Panc1 (cell line): Measurements from ENCODE around the gene NCKAP5L. TPM values are rescaled to one million over a fixed set of nuclear protein-coding genes. Genes with fewer than 3 reads are reported as not detected.

Experiments
- ATAC-seq: fragments of 200-7000 bp; cut with Tn5 transposase; 2 replicates; pipeline ENCODE4 v1.9.1; 2020; ENCODE audit warnings: mild to moderate bottlenecking, moderate library complexity
- BruUV-seq: library from RNA; stranded (reverse); fragments of 400-500 nt; replicated peaks from 2 replicates; lab custom pipeline; 2021; lab: Mats Ljungman, UMichigan
- CTCF ChIA-PET: fragments of 300-600 bp; sonication (Branson Sonifier 250); formaldehyde crosslinking; loops from one replicate; lab custom pipeline; 2022; ENCODE audit warnings: antibody characterized with exemption; lab: Charles Lee
- POLR2A ChIA-PET: fragments of 300-600 bp; sonication (Branson Sonifier 250); formaldehyde crosslinking; loops from one replicate; lab custom pipeline; 2022; ENCODE audit warnings: antibody characterized with exemption; lab: Charles Lee
- DNase-seq: peaks from one replicate; pipeline ENCODE4 v3.0.0-alpha.2; 2010; ENCODE audit warnings: low read depth, low spot score
- H3K27ac ChIP-seq: 2 replicates; pipeline ENCODE4 v1.5.1; 2011; ENCODE audit warnings: mild to moderate bottlenecking, low read length, inconsistent platforms
- H3K27me3 ChIP-seq: fragments of 200-500 bp; sonication (Bioruptor generic); 2 replicates; pipeline ENCODE4 v1.6.0; 2014; ENCODE audit warnings: low read length, inconsistent platforms; ENCODE audit not compliant: control insufficient read depth, insufficient read depth
- H3K36me3 ChIP-seq: fragments of 200-500 bp; sonication (Bioruptor generic); 2 replicates; pipeline ENCODE4 v1.5.1; 2014; ENCODE audit warnings: inconsistent platforms, mild to moderate bottlenecking, low read length, moderate library complexity; ENCODE audit not compliant: control insufficient read depth, insufficient read depth
- H3K4me1 ChIP-seq: 2 replicates; pipeline ENCODE4 v1.5.1; 2011; ENCODE audit warnings: inconsistent platforms, mild to moderate bottlenecking, low read length, moderate library complexity; ENCODE audit not compliant: control insufficient read depth, insufficient read depth
- H3K4me3 ChIP-seq, 2 experiments: 2 replicates each; pipeline ENCODE4 v1.5.1; 2011 to 2012; ENCODE audit warnings: low read depth in 2 of 2, low read length in 2 of 2, mild to moderate bottlenecking in 2 of 2, inconsistent platforms in 1 of 2, moderate library complexity in 1 of 2
- H3K9me3 ChIP-seq: fragments of 200-500 bp; sonication (Bioruptor generic); 2 replicates; pipeline ENCODE4 v1.5.1; 2014; ENCODE audit warnings: low read depth, mild to moderate bottlenecking, inconsistent platforms, low read length, moderate library complexity; ENCODE audit not compliant: control insufficient read depth, insufficient read depth
- POLR2AphosphoS5 ChIP-seq: IDR thresholded peaks from 2 replicates; pipeline ENCODE4 v1.6.1; 2012; ENCODE audit warnings: mild to moderate bottlenecking, low read depth, low read length, moderate library complexity
- SIN3A ChIP-seq: IDR thresholded peaks from 2 replicates; pipeline ENCODE4 v1.6.1; 2012; ENCODE audit warnings: low read depth, mild to moderate bottlenecking, low read length, moderate library complexity, borderline replicate concordance; ENCODE audit not compliant: insufficient read depth
- TCF7L2 ChIP-seq: IDR thresholded peaks from 2 replicates; pipeline ENCODE4 v1.6.1; 2011; ENCODE audit warnings: mild to moderate bottlenecking, low read depth, low read length, inconsistent platforms
- in situ Hi-C: cut with HindIII; loops from 2 replicates; pipeline ENCODE4 v1.10.0; 2016; ENCODE audit warnings: low sequenced_read_pairs, low pct_unique_long_range_greater_than_20kb
- intact Hi-C: fragments of 100-400 bp; cut with micrococcal nuclease; formaldehyde crosslinking; loops from one replicate; pipeline ENCODE4 v1.10.0; 2022; ENCODE audit not compliant: unreplicated experiment
- total RNA-seq: library from RNA; stranded (reverse); gene quantifications from one replicate; pipeline ENCODE4 v1.2.1, GENCODE V29; 2021; ENCODE audit not compliant: unreplicated experiment
- TF ChIP-seq, protein P1 (sequence below): fragments of 450-650 bp; IDR thresholded peaks from 2 replicates; pipeline ENCODE4 v1.5.1; 2017; ENCODE audit warnings: mild to moderate bottlenecking
- TF ChIP-seq, protein P2 (sequence below), 2 experiments: IDR thresholded peaks; 2 replicates each; pipeline ENCODE4 v1.6.1; 2011 to 2012; ENCODE audit warnings: low read depth in 2 of 2, control low read depth in 1 of 2, low read length in 1 of 2, mild to moderate bottlenecking in 1 of 2, moderate library complexity in 1 of 2; ENCODE audit not compliant: insufficient read depth in 1 of 2

Gene NCKAP5L
- total RNA-seq, 1 experiment from 2014 or later = 17.3 TPM

DNA sequence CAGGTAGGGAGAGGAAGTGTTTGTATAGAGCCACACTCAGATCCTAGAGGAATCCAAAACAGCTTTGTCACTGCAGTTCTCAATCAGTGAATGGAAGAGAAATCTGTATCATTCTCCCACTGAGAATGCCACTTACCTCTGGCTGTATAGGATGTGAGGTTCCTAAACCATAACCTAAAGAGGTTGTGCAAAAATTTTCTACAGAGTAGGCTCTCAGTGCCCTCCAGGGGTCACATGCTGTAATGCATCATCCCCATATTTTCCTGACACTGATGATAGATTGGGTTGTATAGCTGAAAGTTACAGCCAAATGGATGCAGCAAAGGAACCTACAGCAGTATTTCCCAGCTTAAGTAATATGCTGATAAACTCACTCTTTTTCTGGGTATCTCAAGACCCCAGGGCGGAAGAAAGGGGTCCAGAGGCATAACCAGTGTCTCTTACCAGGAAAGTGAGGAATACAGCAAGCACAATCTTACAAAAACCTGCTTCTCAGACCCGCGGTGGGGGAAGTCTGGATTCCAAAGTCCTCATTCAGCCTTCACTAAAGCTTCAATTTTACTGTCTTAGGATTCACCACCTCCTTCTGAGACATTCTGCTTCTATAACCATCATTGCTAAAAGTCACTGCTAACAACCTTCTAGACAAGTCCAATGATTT lies 10.9 kb upstream of the NCKAP5L start:
- Histone ChIP-seq H3K9me3 (no peaks in the 10 kb centered on the region), H3K4me3 (no peak overlapping the region), H3K36me3 (no peaks in the 10 kb centered on the region), H3K4me1 (peaks cover 16% of the 10 kb centered on the region), H3K27ac (no peak overlapping the region), H3K27me3 (no peaks in the 10 kb centered on the region)
- intact Hi-C loops = loop anchor here (1.0 kb wide), 1 partner anchor 63 kb away; no protein-coding TSS in a partner anchor
- no TSS peak for BruUV-seq
- POLR2A ChIA-PET = no interaction called here
- in situ Hi-C loops = no loop called here
- CTCF ChIA-PET = interaction anchor here (0.6 to 2.5 kb wide), 8 partner anchors 28 to 293 kb away, joined by 3 to 9 read pairs (median 3); partner anchors contain the start of gene TMBIM6
- ATAC-seq (peak; percentile 46; the same call in 1 of the 2 replicates), DNase-seq (no peak)
- TF ChIP-seq SIN3A (no peak), POLR2AphosphoS5 (no peak)
- TF ChIP-seq, protein P1, sequence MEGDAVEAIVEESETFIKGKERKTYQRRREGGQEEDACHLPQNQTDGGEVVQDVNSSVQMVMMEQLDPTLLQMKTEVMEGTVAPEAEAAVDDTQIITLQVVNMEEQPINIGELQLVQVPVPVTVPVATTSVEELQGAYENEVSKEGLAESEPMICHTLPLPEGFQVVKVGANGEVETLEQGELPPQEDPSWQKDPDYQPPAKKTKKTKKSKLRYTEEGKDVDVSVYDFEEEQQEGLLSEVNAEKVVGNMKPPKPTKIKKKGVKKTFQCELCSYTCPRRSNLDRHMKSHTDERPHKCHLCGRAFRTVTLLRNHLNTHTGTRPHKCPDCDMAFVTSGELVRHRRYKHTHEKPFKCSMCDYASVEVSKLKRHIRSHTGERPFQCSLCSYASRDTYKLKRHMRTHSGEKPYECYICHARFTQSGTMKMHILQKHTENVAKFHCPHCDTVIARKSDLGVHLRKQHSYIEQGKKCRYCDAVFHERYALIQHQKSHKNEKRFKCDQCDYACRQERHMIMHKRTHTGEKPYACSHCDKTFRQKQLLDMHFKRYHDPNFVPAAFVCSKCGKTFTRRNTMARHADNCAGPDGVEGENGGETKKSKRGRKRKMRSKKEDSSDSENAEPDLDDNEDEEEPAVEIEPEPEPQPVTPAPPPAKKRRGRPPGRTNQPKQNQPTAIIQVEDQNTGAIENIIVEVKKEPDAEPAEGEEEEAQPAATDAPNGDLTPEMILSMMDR = peak; percentile 83
- TF ChIP-seq, protein P2, sequence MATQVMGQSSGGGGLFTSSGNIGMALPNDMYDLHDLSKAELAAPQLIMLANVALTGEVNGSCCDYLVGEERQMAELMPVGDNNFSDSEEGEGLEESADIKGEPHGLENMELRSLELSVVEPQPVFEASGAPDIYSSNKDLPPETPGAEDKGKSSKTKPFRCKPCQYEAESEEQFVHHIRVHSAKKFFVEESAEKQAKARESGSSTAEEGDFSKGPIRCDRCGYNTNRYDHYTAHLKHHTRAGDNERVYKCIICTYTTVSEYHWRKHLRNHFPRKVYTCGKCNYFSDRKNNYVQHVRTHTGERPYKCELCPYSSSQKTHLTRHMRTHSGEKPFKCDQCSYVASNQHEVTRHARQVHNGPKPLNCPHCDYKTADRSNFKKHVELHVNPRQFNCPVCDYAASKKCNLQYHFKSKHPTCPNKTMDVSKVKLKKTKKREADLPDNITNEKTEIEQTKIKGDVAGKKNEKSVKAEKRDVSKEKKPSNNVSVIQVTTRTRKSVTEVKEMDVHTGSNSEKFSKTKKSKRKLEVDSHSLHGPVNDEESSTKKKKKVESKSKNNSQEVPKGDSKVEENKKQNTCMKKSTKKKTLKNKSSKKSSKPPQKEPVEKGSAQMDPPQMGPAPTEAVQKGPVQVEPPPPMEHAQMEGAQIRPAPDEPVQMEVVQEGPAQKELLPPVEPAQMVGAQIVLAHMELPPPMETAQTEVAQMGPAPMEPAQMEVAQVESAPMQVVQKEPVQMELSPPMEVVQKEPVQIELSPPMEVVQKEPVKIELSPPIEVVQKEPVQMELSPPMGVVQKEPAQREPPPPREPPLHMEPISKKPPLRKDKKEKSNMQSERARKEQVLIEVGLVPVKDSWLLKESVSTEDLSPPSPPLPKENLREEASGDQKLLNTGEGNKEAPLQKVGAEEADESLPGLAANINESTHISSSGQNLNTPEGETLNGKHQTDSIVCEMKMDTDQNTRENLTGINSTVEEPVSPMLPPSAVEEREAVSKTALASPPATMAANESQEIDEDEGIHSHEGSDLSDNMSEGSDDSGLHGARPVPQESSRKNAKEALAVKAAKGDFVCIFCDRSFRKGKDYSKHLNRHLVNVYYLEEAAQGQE (IDR thresholded peaks at IDR 0.05; ENCODE audit: insufficient read depth in 1 of 2, low read depth in 2 of 2, low read length in 1 of 2) = no peak

DNA sequence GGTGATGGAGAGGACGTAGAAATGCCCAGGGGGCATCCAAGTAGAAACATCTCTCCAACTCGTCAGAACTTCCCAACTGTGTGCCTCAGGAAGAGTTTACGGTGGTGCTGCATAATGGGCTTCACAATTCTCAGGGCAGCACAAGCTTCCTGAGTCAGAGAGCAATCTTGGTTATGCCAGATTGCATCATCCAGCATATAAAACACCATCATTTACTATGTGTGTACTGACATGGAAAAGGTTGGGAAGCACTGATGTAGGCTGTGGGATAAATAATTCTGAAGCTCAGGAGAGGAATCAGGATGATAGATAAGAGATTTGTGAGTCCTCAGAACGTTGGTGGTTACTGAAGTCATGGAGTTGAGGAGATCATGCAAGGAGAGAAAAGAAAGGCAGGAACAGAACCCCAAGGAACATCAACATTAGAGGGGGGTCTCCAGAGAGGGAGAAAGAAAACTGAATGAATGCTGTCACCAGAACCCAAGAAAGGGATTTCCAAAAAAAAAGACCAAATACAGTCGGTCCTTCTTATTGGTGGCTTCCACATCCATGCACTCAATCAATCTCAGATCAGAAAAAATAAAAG lies 4.7 kb upstream of the NCKAP5L start:
- H3K27me3 ChIP-seq = no peaks in the 10 kb centered on the region
- intact Hi-C loops (no loop called here), in situ Hi-C loops (no loop called here)
- BruUV-seq = no TSS peak
- H3K4me1 ChIP-seq = peaks cover 7% of the 10 kb centered on the region
- peak overlapping the region; percentile 52; the same call in 1 of the 2 replicates for H3K27ac ChIP-seq
- DNase-seq = no peak
- H3K9me3 ChIP-seq = no peaks in the 10 kb centered on the region
- CTCF ChIA-PET = interaction anchor here (0.5 kb wide), 1 partner anchor 237 kb away, joined by 8 read pairs; no protein-coding TSS in a partner anchor
- ATAC-seq = no peak
- no peaks in the 10 kb centered on the region for H3K36me3 ChIP-seq
- POLR2A ChIA-PET = no interaction called here
- H3K4me3 ChIP-seq = no peak overlapping the region
- TF ChIP-seq TCF7L2 = no peak
- TF ChIP-seq SIN3A = no peak
- TF ChIP-seq, protein P1 = no peak
